Measurements from ENCODE around the gene METTL2A.
"Not testable (repeated sequence)": the region's sequence is repeated elsewhere in the genome, so short reads cannot be mapped to it uniquely, and the experiment has no call there.

DNA sequence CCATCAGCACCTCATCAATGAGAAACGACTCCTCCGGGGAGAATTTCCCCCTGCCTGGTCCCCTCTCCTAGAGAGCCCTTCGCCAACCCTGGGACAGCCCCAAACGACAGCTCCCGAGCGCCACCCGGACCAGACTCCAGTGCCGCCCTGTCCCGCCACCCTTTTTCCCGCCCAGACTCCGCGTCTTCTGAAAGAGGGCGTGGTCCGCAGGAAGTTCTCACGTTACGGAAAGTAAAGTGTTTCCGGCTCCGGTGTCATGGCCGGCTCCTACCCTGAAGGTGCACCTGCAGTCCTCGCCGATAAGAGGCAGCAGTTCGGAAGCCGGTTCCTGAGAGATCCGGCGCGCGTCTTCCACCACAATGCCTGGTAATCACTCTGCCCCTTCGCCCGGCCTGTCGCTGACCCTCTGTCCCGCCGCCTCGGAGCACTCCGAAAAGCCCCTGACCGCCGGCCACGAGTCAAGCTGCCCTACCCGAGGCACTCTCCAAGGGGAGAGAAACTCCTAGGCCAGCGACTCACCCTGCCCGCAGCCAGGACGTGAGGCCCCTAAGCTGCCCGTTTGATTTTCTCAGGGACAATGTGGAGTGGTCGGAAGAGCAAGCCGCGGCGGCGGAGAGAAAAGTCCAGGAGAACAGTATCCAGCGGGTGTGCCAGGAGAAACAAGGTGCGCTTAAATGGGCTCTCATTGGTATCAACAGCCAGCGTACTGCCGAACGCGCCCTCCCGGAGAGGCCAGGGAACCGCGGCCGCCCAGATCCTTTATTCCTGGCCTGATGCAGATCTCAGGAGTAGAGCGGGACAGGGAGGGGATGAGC lies at the start of gene METTL2A:
- peak; percentile 48 for TF ChIP-seq CTCF (IDR thresholded peaks at IDR 0.05; ENCODE audit: low read depth, low read length, poor library complexity, severe bottlenecking)
- not testable (repeated sequence) for TF ChIP-seq EZH2phosphoT487 (IDR thresholded peaks at IDR 0.05; ENCODE audit: borderline replicate concordance, low read length)
